NCI-H2081 (cell line): ENCODE data around the gene LMBR1L.
"Not testable (repeated sequence)": the region's sequence is repeated elsewhere in the genome, so short reads cannot be mapped to it uniquely, and the experiment has no call there.

Experiments
- DNase-seq, 2 experiments: peaks; one replicate each; lab custom pipeline; 2025; lab: John Stamatoyannopoulos, UW

The LMBR1L gene

DNA sequence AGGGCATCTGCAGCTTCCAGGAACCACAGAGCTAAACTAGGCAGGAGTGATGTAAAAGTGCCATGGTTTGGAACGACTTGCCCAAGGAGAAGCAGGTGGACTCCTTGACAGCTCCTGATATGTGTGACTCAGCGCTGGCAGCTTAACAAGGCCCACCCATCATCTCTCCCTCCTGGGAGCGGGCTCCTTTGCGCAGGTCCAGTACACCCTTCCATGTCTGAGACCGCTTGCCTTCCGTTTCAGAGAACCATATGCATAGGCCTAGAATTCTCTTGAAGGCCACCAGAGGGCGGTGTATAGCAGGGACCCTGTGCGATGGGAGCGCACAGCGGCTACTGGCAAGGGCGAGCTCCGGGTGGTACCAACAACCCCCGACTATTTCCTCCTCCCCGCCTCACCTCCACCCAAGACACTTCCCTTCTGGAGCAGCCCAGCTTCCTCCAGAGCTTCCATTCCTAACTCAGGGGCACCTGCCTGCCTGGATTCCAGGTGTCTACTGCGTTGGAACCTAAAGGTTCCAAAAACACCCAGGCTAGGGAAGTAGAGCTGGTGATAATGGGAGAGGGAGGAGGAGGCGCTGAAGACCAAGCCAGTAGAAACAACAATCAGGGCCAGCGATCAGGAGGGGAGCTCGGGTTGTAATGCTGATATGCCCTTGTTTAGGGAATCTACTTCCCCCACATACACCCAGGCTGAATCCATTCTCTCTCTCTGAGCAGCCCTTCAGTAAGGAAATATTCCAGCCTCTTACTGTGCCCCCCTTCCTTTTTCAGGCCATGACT, 22.3 kb downstream of the LMBR1L start:
- peak; percentile 90 to 93 for DNase-seq

- DNase-seq: no peak
Measured at GRCh38 chr12:49086116-49086515, 24.5 kb downstream of the LMBR1L start.

DNA sequence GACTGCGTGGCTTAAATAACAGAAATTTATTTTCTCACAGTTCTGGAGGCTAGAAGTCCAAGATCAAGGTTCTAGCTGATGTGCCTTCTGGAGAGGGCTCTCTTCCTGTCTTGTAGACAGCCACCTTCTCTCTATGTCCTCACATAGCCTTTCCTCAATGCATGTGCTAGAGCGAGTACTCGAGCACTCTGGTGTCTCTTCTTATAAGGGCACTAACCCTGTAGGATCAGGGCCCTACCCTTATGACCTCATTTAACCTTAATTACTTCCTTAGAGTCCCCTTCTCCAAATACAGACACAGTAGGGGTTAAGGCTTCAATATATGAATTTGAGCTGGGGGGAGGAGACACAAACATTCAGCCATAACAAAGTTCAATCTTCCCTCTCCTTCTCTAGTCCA, 26.2 kb downstream of the LMBR1L start:
- DNase-seq: no peak

DNA sequence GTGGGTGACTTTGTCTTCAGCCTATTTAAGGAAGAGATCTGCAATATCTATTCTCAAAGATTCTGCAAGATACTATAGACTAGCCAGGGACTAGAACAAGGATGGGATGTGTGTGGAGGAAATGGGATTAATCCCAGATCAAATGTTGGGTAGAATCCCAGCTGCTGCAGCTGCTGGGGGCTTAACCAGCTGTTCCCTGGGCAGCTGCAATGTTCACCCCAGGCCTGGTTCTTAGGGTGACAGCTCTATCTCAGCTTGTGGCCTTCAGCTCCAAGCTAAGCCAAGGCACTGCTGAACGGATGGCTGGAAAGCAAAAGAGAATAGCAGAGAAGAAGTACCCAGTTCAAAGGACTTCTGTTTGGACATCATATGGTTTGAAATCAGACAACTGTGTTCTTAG, 30.9 kb downstream of the LMBR1L start:
- no peak for DNase-seq

DNA sequence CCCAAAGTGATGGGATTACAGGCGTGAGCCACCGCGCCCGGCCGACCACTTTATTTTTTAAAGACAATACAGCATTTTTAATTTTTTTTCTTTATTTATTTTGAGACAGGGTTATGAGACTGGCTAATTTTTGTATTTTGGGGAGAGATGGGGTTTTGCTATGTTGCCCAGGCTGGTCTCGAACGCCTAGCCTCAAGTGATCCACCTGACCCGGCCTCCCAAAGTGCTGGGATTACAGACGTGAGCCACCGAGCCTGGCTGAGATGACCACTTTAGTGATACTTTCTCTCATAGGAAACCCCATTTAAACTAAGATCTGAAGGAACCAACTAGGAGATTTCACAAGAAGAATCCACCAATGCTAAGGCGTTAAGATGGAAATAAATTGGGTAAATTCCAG, 39.7 kb downstream of the LMBR1L start:
- DNase-seq: no peak

GRCh38 chr12:49069507-49070346, 40.9 kb downstream of the LMBR1L start, which contains the start of gene RHEBL1:
Gene RHEBL1, minus strand, starts transcription at chr12:49069979. Its CDS starts 194 bp downstream, at chr12:49069785.
- DNase-seq: peak; percentile 97 to 99

DNA sequence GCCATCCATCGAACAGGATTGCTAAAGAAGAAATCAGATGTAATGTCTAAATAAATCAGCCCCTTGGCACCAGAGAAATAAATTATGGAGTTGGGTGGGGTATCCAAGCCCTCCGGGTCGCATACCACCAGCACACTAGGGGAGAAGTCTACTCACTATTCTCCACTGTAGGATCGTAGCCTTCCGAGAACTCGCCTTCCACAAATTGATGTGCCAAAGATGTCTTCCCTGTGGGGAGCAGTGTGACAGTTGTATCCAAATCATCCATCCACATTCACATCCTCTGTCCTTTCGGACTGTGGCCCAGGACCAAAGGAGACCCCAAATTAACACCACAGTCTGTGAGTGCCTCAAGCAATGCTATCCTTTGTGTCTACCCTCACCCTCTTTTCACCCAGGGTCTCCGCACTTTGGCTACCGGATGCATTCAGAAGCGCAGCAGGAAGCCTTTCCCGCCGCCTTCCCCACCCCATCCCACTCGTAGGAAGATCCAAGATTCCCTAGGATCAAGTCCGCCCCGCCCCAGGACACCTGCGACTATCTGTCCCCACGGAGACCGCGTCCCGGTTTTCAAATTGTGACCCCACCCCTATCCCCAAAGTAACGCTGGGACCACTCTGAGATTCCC, 41.7 kb downstream of the LMBR1L start:
- DNase-seq: no peak

GRCh38 chr12:49066120-49066519, 44.5 kb downstream of the LMBR1L start:
- DNase-seq: no peak

GRCh38 chr12:49064767-49065152, 45.9 kb downstream of the LMBR1L start:
- no peak for DNase-seq

DNA sequence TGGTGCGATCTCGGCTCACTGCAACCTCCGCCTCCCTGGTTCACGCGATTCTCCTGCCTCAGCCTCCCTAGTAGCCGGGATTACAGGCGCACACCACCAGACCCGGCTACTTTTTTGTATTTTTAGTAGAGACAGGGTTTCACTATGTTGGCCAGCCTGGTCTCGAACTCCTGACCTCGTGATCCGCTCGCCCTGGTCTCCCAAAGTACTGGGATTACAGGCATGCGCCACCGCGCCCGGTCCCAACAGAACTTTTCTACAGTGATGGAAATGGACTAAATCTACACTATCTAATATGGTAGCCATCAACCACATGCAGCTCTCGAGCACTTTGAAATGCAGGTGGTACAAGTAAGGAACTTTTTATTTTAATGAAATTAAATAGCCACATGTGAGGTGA, 48.7 kb downstream of the LMBR1L start:
- not testable (repeated sequence) for DNase-seq

- no peak for DNase-seq
Measured at GRCh38 chr12:49061157-49061650, 49.4 kb downstream of the LMBR1L start.

- DNase-seq: peak; percentile 92 to 96
Measured at GRCh38 chr12:49060237-49061156, 50.1 kb downstream of the LMBR1L start, which contains the start of gene KMT2D. Gene KMT2D, minus strand, starts transcription at chr12:49060794. Its CDS starts 5,470 bp downstream, at chr12:49055324.

GRCh38 chr12:49059299-49060171, 51.1 kb downstream of the LMBR1L start:
- DNase-seq: peak; percentile 2 to 50

DNA sequence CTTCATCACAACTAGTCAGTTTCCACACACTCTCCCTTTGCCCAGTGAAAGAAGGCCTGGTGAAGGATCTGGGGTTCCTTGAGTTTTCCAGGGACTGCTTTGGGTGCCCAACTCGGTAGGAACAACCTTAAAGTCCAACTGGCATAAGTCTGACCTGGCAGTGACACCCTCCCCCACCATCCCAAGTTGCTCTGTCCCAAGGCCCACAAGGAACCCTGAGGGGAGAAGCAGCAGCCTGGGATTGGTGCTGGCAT, 51.7 kb downstream of the LMBR1L start:
- DNase-seq: no peak

- no peak for DNase-seq
Measured at GRCh38 chr12:49058366-49059044, 52.1 kb downstream of the LMBR1L start.

DNA sequence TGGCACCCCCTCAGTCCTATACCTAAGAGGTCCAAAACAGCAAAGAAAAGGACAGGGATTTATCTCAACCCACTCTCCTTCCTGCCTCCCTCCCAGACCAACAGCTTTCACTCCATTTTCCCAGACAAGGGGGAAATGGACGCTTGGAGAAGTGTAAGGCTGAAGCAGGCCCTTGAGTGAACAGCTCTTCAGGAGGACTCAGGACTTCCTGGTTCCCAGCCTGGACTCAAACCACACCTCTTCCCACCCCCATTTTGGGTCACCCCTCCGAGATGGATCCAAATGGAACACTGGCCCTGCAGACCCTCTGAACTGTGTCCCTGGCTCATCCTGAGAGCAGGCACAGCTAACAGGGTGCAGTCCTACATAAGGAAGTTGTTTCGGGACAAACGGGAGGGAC, 52.8 kb downstream of the LMBR1L start:
- DNase-seq: no peak

- peak; percentile 16 to 29 for DNase-seq
Measured at GRCh38 chr12:49055978-49056754, 54.5 kb downstream of the LMBR1L start.

GRCh38 chr12:49055092-49055491, 55.6 kb downstream of the LMBR1L start:
- no peak for DNase-seq

GRCh38 chr12:49054524-49054923, 56.1 kb downstream of the LMBR1L start:
- DNase-seq: no peak
